GM18505 (cell line): Measurements from ENCODE around the gene PPTC7.
"Not testable (repeated sequence)": the region's sequence is repeated elsewhere in the genome, so short reads cannot be mapped to it uniquely, and the experiment has no call there.

Source experiments
- ATAC-seq: cut with Tn5 transposase; IDR thresholded peaks from one replicate; pipeline ENCODE4 v1.9.1; 2021; ENCODE audit not compliant: unreplicated experiment
- POLR2A ChIP-seq: IDR thresholded peaks from 4 replicates; pipeline ENCODE4 v1.6.1; 2011; ENCODE audit warnings: borderline replicate concordance; ENCODE audit not compliant: insufficient read depth, insufficient read length; ENCODE audit errors: extremely low read depth

Gene PPTC7

DNA sequence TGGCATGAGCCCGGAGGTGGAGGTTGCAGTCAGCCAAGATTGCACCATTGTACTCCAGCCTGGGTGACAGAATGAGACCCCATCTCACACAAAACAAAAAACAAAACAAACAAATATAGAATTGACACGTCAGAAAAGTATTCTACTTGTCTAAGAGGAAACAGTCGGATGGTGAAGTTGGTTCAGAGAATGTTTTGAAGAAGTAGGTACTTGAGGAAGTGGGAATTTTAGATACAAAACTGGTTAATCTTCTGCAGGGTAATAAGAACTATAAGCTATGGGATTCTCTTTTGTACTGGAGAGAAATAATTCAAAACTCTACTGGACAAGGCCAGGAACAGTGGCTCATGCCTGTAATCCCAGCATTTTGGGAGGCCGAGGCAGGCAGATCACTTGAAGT lies 16.2 kb upstream of the PPTC7 start:
- no peak for TF ChIP-seq POLR2A

GRCh38 chr12:110597885-110598284 lies 14.8 kb upstream of the PPTC7 start:
- TF ChIP-seq POLR2A, result no peak
- no peak for ATAC-seq

More for the DNA sequence above, 16.2 kb upstream of the PPTC7 start:
- no peak for ATAC-seq

DNA sequence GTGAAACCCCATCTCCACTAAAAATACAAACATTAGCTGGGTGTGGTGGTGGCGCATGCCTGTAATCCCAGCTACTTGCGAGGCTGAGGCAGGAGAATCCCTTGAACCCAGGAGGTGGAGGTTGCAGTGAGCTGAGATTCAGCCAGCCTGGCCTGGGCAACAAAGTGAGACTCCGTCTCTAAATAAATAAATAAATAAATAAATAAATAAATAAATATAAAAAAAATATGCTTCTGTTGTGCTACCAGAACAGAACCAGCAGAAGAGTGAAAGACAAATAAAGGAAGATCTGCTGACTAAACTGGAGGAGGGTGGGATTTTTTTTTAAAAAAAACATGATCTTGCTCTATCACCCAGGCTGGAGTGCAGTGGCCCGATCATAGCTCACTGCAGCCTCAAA lies 9.8 kb upstream of the PPTC7 start:
- not testable (repeated sequence) for ATAC-seq

DNA sequence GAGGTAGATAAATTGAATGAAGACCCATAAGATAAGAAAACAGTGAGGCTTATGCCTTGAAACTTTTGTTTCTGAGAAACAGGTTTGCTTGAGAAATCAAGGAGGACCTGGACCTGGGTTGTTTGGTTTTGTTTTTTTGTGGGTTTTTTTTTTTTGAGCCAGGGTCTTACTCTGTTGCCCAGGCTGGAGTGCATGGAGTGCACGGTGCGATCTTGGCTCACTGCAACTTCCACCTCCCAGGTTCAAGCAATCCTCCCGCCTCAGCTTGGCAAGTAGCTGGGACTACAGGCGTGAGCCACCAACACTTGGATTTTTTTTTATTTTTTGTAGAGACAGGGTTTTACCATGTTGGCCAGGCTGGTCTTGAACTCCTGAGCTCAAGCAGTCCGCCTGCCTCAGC lies 9.0 kb upstream of the PPTC7 start:
- no peak for TF ChIP-seq POLR2A
- no peak for ATAC-seq

GRCh38 chr12:110591451-110592051 lies 8.4 kb upstream of the PPTC7 start:
- ATAC-seq, result no peak

DNA sequence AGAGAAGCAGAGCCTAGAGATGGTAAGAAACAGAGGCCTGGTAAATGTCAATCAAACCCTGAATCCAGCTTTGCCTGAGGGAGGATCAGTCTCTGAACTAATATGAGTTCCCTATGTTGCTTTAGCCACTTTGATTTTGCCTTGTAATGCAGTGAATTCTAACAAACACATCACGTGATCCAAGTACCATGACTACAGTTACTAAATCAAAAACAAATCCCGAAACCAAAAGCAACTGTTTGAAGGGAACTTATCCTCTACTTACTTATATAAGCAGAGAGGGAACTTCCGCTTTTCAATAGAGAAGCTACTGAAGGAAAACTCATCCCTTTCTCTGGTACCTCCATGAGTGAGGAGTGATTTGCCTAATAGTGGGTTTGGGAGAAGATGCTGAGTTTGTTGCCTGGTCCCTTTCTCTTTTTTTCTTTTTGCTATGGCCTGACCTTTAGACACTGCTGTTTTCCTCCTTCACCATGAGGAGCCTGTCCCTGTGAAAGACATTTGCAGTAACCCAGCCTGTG lies 7.7 kb upstream of the PPTC7 start:
- ATAC-seq, result peak; percentile 74

More at GRCh38 chr12:110591451-110592051, 8.4 kb upstream of the PPTC7 start:
- TF ChIP-seq POLR2A, result no peak

GRCh38 chr12:110590059-110590458 lies 6.9 kb upstream of the PPTC7 start:
- no peak for ATAC-seq
- TF ChIP-seq POLR2A, result no peak

More for the DNA sequence above, 7.7 kb upstream of the PPTC7 start:
- no peak for TF ChIP-seq POLR2A

DNA sequence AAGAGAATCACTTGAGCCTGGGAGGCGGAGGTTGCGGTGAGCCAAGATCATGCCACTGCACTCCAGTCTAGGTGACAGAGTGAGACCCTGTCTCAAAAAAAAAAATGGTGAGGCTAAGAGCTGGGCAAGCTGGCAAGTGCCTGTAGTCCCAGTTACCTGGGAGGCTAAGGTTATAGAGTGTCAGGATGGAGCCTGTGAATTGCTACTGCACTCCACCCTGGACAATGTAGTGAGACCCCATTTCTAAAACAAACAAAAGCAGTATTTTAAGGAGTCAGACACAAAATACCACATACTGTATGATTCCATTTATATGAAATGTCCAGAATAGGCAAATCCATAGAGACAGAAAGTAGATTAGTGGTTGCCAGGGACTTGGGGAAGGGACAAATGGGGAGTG lies 4.0 kb upstream of the PPTC7 start:
- not testable (repeated sequence) for ATAC-seq

- TF ChIP-seq POLR2A, result no peak
- ATAC-seq, result no peak
These were observed 2.2 kb upstream of the PPTC7 start for GRCh38 chr12:110585231-110585799.

DNA sequence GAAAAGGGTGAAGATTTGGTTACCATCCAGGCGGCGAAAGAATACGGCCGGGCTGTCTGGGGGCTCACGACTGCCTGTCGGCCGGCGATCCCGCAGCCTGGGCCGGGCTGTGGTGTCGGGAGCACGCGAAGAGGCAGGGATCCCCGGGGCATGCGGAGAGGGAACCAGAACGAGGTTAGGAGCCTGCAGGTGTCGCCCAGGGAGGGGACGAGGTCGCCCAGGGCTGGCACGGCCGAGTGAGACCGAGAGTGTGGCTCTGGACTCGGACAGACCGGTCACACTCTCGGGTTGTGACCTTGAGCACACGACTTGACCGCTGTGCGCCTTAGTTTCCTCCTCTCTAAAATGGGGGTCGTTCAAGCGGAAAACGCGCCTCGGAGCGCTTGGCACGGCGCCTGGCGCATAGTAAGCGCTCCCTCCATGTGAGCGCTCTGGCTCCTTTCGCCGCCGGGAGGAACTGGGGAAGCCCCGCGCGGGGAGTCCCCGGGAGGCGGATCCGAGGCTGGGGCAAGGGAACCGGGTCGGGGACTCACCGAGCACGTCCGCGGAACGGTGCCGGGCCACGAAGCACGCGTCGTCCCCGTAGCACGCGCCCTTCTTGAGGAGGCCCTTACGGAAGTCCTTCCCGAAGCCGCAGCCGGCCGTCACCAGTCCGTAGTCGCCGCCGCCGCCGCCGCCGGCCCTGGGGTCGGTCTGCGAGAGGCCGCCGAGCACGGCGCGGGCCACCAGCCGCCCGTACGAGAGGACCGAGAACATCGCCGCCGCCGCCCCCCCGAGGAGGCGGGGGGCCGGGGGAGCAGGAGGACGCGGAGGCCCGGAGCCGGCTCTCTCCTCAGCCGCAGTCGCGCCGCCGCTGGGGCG lies 612 bp downstream of the PPTC7 start:
- no peak for TF ChIP-seq POLR2A
- peak; percentile 41 for ATAC-seq

GRCh38 chr12:110581931-110582275 lies 1.2 kb downstream of the PPTC7 start:
- no peak for TF ChIP-seq POLR2A
- no peak for ATAC-seq

DNA sequence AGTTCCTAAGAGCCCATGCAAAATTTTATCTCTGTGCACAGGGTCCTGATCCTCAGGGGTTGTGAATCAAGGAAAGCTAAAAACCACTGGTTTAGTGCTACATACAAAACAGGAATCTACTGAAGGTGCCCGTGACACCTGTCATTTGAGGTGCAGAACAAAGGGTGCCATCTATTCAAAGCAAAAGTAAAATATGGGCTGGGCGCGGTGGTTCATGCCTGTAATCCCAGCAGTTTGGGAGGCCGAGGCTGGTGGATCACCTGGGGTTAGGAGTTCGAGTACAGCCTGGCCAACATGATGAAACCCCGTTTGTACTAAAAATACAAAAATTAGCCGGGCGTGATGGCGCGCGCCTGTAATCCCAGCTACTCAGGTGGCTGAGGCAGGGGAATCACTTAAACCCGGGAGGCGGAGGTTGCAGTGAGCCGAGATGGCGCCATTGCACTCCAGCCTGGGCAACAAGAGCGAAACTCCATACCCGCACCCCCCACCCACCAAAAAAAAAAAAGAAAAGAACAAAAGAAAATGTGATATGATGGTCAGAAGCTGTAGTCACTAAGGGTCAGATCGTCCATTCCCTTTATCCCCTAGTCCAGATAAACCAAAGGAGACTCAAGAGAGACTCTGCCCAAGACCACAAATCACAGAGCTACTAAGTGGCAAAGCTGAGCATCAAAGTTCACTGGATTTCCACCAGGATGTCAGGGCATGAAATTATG lies 3.4 kb downstream of the PPTC7 start:
- ATAC-seq, result no peak
- no peak for TF ChIP-seq POLR2A
